Measurements from ENCODE around the gene CFAP161. TPM values are rescaled to one million over a fixed set of nuclear protein-coding genes. Genes with fewer than 3 reads are reported as not detected.

CFAP161 gene, protein sequence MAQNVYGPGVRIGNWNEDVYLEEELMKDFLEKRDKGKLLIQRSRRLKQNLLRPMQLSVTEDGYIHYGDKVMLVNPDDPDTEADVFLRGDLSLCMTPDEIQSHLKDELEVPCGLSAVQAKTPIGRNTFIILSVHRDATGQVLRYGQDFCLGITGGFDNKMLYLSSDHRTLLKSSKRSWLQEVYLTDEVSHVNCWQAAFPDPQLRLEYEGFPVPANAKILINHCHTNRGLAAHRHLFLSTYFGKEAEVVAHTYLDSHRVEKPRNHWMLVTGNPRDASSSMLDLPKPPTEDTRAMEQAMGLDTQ
- not detected for total RNA-seq

DNA sequence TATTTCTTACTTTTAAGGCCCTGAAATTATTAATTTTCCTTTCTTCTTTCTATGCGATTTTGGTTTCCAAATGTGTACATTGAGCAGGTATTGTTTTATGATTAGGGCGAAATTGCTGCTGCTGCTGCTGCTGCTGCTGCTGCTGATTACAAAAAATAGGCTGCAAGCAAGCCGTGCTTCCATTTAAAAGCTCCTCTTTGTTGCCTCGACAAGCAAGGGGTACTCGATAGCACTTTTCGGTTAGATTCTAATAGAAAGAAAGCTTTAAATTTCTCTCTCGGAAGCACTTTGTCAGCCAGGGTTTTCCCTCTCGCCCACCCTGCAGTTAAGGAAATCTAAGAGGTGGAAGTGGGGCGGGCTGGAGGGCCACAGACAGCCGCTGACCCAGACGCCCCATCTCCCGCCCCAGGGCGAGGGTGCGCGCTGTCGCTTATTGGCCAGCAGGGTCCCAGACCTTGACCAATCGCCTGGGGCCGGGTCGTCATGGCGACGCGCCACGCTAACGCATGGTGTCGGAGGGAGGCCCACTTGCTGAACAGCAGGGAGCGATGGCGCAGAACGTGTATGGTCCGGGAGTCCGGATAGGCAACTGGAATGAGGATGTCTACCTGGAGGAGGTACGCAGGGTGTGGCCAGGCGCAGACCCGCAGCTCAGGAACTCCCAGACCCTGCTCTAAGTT, at the start of gene CFAP161:
Gene CFAP161 (plus strand): TSS at position 489 of the 680 bp plus-strand sequence. CDS start 60 bp downstream, at position 549.
- Mint-ChIP-seq H3K27me3 (ENCODE audit: low read depth) (peaks cover 45% of the 10 kb centered on the region), H3K4me3 (peak within 1 kb of the TSS; percentile 16), H3K36me3 (ENCODE audit: insufficient read depth) (no peaks in the 10 kb centered on the region), H3K9me3 (no peaks in the 10 kb centered on the region), H3K4me1 (ENCODE audit: low read depth) (peaks cover 7% of the 10 kb centered on the region)
- peak; percentile 15 for DNase-seq
- peak; percentile 74 to 82 for ATAC-seq

DNA sequence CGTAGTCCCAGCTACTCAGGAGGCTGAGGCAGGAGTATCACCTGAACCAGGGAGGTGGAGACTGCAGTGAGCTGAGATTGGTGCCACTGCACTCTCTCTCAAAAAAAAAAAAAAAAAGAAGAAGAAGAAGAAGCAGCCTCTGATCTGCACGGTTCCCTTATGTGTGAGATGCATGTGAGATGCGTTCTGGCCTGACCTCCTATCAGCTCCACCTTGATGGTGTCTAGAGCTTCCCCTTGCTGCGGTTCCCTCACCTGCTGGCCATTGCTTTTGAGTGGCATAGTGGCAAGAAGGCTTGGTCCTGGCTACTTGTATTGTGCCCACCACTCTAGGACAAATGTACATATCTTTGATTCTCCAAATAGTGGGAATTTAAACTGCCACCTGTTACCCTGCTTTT, 49.4 kb upstream of the CFAP161 start:
- Mint-ChIP-seq H3K9me3 (no peaks in the 10 kb centered on the region), H3K36me3 (ENCODE audit: insufficient read depth) (no peaks in the 10 kb centered on the region), H3K4me3 (no peak overlapping the region), H3K27me3 (ENCODE audit: low read depth) (peaks cover 7% of the 10 kb centered on the region), H3K4me1 (ENCODE audit: low read depth) (peaks cover 10% of the 10 kb centered on the region)
- ATAC-seq (no peak), DNase-seq (no peak)

- Mint-ChIP-seq H3K27me3 (ENCODE audit: low read depth) (peaks cover 12% of the 10 kb centered on the region), H3K4me1 (ENCODE audit: low read depth) (peaks cover 10% of the 10 kb centered on the region), H3K36me3 (ENCODE audit: insufficient read depth) (no peaks in the 10 kb centered on the region), H3K4me3 (no peak overlapping the region), H3K9me3 (no peaks in the 10 kb centered on the region)
- ATAC-seq, result no peak
- DNase-seq, result no peak
Observed at GRCh38 chr15:81085213-81085612, 48.9 kb upstream of the CFAP161 start.

DNA sequence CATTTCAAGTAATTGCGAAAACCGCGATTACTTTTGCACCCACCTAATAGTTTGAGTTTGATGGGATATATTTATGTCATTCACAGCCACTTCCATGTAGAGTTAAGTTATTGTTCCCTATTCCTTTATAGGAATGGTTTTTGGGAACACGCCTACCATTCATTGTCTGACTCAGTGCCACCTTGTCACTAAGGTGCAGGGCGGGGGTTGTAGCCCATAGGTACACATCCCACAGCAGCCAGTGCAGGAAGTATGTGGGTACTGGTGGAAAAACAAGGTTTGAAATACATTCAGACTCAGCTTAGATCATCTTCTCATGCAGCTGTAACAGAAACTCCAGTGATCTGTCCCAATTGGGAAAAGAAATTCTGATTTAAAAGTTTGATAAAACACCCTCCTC, 48.2 kb upstream of the CFAP161 start:
- H3K4me3 Mint-ChIP-seq, result no peak overlapping the region
- DNase-seq (no peak), ATAC-seq (no peak)
- peaks cover 10% of the 10 kb centered on the region for H3K4me1 Mint-ChIP-seq (ENCODE audit: low read depth)
- peaks cover 15% of the 10 kb centered on the region for H3K27me3 Mint-ChIP-seq (ENCODE audit: low read depth)
- H3K36me3 Mint-ChIP-seq (ENCODE audit: insufficient read depth), result no peaks in the 10 kb centered on the region
- no peaks in the 10 kb centered on the region for H3K9me3 Mint-ChIP-seq

GRCh38 chr15:81087066-81087465, 47.0 kb upstream of the CFAP161 start:
- peaks cover 10% of the 10 kb centered on the region for H3K4me1 Mint-ChIP-seq (ENCODE audit: low read depth)
- H3K27me3 Mint-ChIP-seq (ENCODE audit: low read depth), result peaks cover 18% of the 10 kb centered on the region
- no peak for ATAC-seq
- DNase-seq, result no peak
- H3K36me3 Mint-ChIP-seq (ENCODE audit: insufficient read depth), result no peaks in the 10 kb centered on the region
- no peaks in the 10 kb centered on the region for H3K9me3 Mint-ChIP-seq
- no peak overlapping the region for H3K4me3 Mint-ChIP-seq

GRCh38 chr15:81087694-81088093, 46.4 kb upstream of the CFAP161 start:
- DNase-seq, result no peak
- Mint-ChIP-seq H3K36me3 (ENCODE audit: insufficient read depth) (no peaks in the 10 kb centered on the region), H3K27me3 (ENCODE audit: low read depth) (peaks cover 23% of the 10 kb centered on the region), H3K4me3 (no peak overlapping the region), H3K9me3 (no peaks in the 10 kb centered on the region), H3K4me1 (ENCODE audit: low read depth) (peaks cover 10% of the 10 kb centered on the region)
- ATAC-seq, result no peak

DNA sequence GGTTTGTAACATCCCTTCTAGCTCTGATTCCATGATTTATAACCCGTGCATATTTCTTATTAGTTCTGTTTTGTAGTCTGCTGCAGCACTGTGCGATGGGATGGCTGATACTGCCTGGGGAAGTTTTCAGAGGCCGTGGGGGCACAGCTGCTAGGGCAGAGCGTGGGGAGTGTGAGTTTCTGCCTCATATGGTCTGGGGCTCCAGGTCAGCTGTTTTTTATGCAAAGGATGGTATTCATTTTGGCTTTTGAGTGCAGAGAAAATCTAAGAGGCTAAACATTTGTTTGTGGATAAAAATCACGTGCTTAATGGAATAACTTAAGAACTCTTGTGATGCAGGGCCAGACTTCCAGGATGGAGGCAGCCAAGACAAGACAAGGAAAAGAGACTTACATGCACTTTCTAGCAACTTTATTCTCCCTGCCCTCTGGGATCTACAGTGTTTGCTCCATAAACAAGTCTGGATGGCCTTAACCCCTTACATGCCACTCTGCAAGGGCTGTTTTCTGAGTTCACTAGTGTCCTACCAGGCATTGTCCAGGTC, 45.5 kb upstream of the CFAP161 start:
- no peaks in the 10 kb centered on the region for H3K9me3 Mint-ChIP-seq

DNA sequence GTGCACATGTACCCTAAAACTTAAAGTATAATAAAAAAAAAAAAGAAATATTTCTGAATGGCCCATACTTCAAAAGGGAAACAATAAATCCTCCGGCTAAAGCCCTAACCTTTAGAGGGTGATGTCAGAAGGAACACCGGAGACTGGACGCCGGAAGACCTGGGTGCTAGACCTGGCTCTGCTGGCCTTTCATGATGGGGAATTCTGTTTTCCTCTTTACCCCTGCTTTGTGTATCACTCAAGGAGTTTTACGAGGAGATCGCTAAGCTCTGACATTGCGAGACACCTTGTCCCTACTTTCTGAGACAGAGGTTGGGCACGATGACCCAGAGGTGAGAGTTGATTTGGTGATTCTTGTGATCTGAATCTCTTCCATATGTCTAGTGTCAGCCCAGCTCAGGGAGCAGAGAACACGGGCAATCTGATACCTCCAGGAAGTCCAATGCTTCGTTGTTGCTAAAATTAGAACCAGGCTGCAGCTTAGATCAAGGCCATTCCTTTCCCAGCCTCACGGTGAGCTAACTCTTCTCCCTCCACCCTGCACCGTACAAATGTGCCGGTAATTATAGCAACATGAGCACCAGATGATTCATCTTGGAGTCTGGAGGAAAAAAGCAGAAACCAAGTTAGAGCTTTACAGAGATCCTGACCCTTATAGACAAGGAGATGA, 42.0 kb upstream of the CFAP161 start:
- Mint-ChIP-seq H3K9me3 (no peaks in the 10 kb centered on the region), H3K4me1 (ENCODE audit: low read depth) (no peaks in the 10 kb centered on the region), H3K36me3 (ENCODE audit: insufficient read depth) (no peaks in the 10 kb centered on the region), H3K4me3 (no peak overlapping the region), H3K27me3 (ENCODE audit: low read depth) (peaks cover 53% of the 10 kb centered on the region)
- no peak for DNase-seq
- no peak for ATAC-seq

More for the DNA sequence above, 45.5 kb upstream of the CFAP161 start:
- H3K4me1 Mint-ChIP-seq (ENCODE audit: low read depth), result peaks cover 10% of the 10 kb centered on the region
- DNase-seq (no peak), ATAC-seq (no peak)
- H3K4me3 Mint-ChIP-seq, result no peak overlapping the region
- peaks cover 28% of the 10 kb centered on the region for H3K27me3 Mint-ChIP-seq (ENCODE audit: low read depth)
- no peaks in the 10 kb centered on the region for H3K36me3 Mint-ChIP-seq (ENCODE audit: insufficient read depth)

GRCh38 chr15:81092559-81092902, 41.5 kb upstream of the CFAP161 start:
- Mint-ChIP-seq H3K36me3 (ENCODE audit: insufficient read depth) (no peaks in the 10 kb centered on the region), H3K4me1 (ENCODE audit: low read depth) (no peaks in the 10 kb centered on the region), H3K4me3 (no peak overlapping the region), H3K9me3 (no peaks in the 10 kb centered on the region), H3K27me3 (ENCODE audit: low read depth) (peaks cover 56% of the 10 kb centered on the region)
- no peak for ATAC-seq
- DNase-seq, result no peak

GRCh38 chr15:81093961-81094360, 40.1 kb upstream of the CFAP161 start:
- Mint-ChIP-seq H3K27me3 (ENCODE audit: low read depth) (peaks cover 66% of the 10 kb centered on the region), H3K4me1 (ENCODE audit: low read depth) (peaks cover 10% of the 10 kb centered on the region), H3K36me3 (ENCODE audit: insufficient read depth) (no peaks in the 10 kb centered on the region), H3K9me3 (no peaks in the 10 kb centered on the region), H3K4me3 (no peak overlapping the region)
- ATAC-seq, result no peak
- DNase-seq, result no peak

GRCh38 chr15:81095690-81096365, 38.2 kb upstream of the CFAP161 start:
- ATAC-seq, result no peak

GRCh38 chr15:81096398-81096797, 37.7 kb upstream of the CFAP161 start:
- Mint-ChIP-seq H3K4me3 (no peak overlapping the region), H3K36me3 (ENCODE audit: insufficient read depth) (no peaks in the 10 kb centered on the region), H3K27me3 (ENCODE audit: low read depth) (peaks cover 61% of the 10 kb centered on the region), H3K4me1 (ENCODE audit: low read depth) (peaks cover 15% of the 10 kb centered on the region), H3K9me3 (no peaks in the 10 kb centered on the region)
- DNase-seq, result no peak
- no peak for ATAC-seq

More at GRCh38 chr15:81095690-81096365, 38.2 kb upstream of the CFAP161 start:
- H3K4me3 Mint-ChIP-seq, result no peak overlapping the region
- H3K27me3 Mint-ChIP-seq (ENCODE audit: low read depth), result peaks cover 60% of the 10 kb centered on the region
- no peaks in the 10 kb centered on the region for H3K9me3 Mint-ChIP-seq
- DNase-seq, result no peak
- no peaks in the 10 kb centered on the region for H3K36me3 Mint-ChIP-seq (ENCODE audit: insufficient read depth)
- peaks cover 15% of the 10 kb centered on the region for H3K4me1 Mint-ChIP-seq (ENCODE audit: low read depth)

DNA sequence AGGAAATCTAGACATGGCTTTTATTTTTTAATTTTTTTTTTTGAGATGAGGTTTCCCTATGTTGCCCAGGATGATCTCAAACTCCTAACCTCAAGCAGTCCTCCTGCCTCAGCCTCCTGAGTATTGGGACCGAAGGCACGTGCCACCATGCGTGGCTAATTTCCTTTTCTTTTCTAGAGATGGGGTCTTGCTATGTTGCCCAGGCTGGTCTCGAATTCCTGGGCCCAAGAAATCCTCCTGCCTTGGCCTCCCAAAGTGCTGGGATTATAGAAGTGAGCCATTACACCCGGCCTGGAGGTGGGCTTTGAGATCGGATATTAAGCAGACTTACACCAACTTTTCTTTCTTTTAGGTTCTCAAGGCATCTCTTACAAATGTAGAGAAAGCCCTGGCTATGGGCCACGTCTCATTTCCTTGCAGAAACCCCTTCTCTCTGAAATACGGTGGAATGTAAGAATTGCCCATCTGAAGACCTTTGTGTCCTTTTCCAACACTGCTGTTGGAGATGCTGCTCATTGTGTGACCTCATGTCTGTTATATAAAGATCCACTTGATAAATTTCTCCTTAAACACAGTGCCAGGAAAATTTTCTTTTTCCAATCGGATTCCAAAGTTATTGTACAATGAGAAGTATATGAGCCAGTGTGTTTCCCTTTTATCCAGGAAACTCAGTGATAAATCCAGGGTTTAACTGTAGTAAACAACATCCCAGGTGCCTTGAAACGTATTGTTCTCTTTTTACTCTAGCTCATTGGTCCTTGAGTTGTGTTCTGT, 36.8 kb upstream of the CFAP161 start:
- peaks cover 60% of the 10 kb centered on the region for H3K27me3 Mint-ChIP-seq (ENCODE audit: low read depth)
- ATAC-seq, result no peak

More for the DNA sequence above, 36.8 kb upstream of the CFAP161 start:
- H3K4me3 Mint-ChIP-seq, result no peak overlapping the region
- no peak for DNase-seq
- no peaks in the 10 kb centered on the region for H3K9me3 Mint-ChIP-seq
- H3K36me3 Mint-ChIP-seq (ENCODE audit: insufficient read depth), result no peaks in the 10 kb centered on the region
- H3K4me1 Mint-ChIP-seq (ENCODE audit: low read depth), result peaks cover 15% of the 10 kb centered on the region
